Stimulated activated CD4-positive, alpha-beta T cell treated with anti-CD3 and anti-CD28 coated beads, Interleukin-15, amount 100 ng/mL, for 24 hours (primary cell): ENCODE data around the gene LITAF.

Source experiments
- DNase-seq: peaks from one replicate; pipeline ENCODE4 v3.0.0-alpha.2; 2020

LITAF gene

DNA sequence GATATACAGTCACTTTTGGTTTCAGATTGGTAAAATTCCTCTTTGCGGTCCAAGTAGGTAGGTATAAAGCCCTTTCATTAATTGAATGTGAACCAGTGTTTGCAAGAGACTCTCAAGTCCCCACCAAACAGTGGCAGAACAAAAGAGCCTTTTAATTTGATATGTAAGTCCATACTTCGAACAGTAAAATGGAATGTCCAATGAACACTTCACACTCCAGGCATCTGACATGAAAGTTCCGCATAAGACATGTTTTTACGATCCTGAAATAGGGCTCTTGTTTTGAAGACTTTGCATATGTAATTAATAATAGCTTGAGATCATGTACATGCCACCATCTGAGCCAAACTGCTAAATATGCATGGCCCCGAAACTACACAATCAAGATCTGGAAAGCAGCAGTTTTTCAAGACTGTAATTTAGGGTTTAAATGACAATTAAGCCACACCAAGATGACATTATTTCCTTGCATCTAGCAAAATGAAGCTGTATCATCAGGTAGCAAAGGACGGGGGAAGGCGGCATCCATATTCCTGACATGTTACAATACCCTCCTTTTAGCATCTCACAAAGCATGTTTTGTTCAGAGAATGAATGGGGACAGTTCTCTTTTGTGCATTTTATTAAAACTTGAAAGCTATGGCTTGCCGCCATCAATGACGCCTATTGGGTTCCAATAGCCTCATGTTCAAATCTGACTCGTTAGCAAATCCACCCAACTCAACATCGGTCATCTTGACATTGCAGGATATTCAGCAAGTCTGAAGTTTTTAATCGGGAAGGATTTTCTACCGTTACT is 39.4 kb downstream of the LITAF start:
- no peak for DNase-seq

- no peak for DNase-seq
Measured at GRCh38 chr16:11546608-11547061, 40.1 kb downstream of the LITAF start.

DNA sequence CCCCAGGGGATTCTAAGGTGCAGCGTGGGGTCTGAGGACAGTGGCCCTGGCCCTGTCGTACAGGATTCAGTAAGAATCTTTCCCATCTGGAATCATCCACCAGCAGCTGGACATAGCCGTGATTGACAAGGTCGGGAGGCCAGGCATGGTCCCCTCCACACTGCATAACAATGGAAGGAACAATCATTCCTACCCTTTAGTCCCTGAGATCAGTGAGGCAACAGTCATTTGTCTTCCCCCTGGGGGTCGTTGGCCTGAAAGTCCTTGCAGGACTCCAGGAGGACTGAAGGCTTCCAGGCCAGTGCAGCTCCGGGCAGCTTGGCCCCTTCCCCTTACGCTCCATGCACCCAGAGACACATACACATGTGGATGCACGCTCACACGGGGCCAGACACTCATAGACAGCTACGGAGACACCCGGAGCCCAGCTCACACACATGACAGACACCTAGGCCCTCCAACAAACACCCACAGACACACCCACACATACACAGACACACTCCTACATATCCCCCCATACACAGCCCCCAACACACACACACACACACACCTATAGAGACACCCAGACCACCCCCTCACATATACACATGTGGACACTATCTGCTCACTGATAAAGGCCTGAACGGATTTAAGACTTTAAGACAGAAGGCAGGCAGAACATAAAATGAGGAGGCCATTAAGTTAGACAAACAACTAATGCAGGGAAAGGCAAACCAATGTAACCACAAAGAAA is 42.9 kb downstream of the LITAF start:
- DNase-seq, result no peak

DNA sequence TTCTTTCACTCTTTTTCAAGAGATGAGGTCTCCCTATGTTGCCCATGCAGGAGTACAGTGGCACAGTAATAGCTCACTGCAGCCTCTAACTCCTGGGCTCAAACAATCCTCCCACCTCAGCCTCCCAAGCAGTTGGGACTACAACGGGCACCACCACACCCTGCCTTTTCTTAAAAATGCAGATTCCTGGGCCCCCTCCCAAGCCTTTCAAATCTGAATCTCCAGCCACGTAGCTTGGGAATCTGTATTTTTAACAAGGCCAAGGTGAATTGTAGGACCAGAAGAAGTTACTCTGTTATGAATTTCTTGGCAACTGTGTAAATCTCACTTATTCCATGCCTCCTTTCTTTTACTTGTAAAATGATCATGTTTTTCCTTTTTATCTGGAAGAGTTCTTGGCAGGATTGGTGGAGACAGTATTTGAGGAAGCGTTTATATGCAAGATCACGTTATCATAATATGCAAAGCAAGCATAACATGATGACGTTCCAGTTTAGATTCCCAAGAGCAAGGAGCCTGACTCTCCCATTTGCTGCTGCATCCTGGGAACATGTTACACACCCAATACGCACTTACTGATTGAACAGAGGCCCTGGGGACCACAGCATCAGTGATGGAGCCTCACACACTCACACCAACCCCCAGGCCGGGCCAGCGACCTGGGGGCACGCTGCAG is 44.5 kb downstream of the LITAF start:
- no peak for DNase-seq

GRCh38 chr16:11539641-11540050 is 47.1 kb downstream of the LITAF start:
- no peak for DNase-seq

DNA sequence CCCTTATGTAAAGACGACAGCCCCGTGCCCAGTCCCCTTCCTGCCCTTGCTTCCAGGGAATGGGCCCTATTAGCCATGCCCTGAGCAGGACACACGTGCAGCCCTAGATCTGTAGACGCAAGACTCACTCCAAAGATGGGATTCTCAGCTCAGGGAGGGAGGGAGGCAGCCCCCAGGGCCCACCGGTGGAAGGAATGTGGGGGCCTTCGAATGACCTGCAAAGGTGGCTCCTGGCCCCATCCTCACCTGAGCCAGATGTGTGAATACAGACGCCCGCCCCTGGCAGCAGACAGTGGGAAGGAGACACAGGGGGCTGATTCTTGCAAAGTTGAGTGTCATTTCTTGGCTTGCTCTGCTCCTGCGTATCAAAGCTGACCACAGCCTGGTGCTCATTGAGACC is 47.8 kb downstream of the LITAF start:
- DNase-seq, result no peak

- no peak for DNase-seq
Measured at GRCh38 chr16:11536104-11536866, 50.4 kb downstream of the LITAF start.

DNA sequence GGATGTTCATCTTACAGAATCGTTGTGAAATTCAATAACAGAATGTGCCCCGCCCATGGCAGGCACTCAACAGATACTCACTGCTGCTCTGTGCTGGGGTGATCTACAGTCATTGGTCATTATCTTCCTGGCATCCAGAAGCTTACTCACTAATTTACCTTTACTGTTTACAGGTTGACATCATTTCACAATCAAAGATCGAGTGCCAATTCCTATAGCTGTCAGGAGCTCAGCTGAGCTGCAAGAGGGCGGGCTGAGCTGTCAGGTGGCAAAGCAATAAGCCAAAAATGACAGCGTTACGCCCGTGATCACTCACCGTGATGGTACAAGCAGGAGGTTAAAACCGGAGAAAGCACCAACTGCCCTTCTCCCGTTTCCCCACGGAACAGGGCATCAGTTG is 51.2 kb downstream of the LITAF start:
- DNase-seq, result no peak

DNA sequence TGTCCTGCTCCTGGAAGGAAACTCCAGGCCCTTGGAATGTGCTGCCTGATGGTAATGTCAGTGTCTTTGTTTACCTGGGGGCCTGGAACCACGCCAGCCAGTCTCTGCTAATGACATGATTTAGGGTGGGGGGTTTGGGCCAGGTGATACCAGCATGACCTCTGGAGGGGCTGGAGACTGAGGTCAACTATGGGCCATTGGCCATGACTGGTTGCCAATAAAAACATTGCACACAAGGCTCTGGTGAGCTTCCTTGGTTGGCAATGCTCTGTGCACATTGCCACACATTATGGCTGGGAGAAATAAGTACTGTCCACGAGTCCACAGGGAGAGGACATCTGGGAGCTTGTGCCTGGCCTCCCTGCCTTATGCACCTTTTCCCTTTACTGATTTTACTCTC is 52.5 kb downstream of the LITAF start:
- no peak for DNase-seq

DNA sequence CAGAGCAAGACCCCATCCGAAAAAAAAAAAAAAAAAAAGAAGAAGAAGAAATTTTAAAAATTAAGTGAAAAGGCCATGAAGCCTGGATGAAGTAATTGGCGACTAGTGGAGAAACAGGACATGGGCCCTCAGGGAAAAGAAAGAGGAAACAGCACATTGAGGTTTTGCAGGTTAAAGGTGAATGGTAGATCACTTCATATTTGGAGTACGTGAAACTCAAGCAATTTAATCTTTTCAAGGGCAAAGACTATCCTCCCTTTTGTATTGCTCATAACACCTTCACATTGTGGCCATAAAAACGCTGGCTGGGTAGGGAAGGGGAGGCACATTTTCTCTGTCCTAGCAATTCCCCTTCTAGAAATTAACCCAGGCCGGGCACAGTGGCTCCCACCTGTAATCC is 53.1 kb downstream of the LITAF start:
- DNase-seq, result no peak

GRCh38 chr16:11530171-11530940 is 56.4 kb downstream of the LITAF start:
- DNase-seq, result no peak

- no peak for DNase-seq
Measured at GRCh38 chr16:11529285-11529684, 57.4 kb downstream of the LITAF start.

DNA sequence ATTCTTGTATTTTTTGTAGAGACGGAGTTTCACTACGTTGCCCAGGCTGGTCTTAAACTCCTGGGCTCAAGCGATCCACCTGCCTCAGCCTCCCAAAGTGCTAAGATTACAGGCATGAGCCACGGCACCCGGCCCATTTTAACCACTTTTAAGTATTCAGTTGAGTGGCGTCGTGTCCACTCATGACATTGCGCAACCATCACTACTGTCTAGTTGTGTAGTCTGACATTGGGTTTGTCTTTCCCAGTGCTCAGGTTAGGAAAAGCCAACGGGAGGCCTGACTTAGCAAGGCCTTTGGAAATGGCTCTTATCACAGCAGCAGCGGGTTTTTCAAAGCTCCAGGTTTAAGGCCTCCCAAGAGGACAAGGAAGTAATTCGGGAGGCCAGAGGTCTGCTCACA is 58.7 kb downstream of the LITAF start:
- DNase-seq, result no peak

GRCh38 chr16:11526655-11527350 is 59.9 kb downstream of the LITAF start:
- no peak for DNase-seq

- DNase-seq, result no peak
Measured at GRCh38 chr16:11524098-11524760, 62.5 kb downstream of the LITAF start.

DNA sequence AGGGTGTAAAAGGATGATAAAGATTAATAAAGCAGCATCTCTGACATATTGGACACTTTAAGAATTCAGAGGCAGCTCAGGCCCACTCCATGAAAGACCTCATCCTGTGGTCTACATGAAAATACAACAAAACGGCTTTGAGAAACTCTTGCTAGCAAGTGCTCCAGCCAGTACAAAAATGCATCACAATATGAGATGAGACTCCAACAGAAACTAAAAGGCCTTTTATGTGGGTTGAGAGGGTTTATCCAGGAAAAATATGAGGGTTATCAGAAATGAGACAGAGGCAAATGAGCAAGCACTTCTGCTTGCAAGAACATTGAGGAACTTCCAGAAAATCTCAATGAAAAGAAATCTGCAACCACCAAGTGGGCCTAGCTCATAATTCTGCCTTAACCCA is 65.7 kb downstream of the LITAF start:
- no peak for DNase-seq

GRCh38 chr16:11520442-11520841 is 66.3 kb downstream of the LITAF start:
- DNase-seq, result no peak

DNA sequence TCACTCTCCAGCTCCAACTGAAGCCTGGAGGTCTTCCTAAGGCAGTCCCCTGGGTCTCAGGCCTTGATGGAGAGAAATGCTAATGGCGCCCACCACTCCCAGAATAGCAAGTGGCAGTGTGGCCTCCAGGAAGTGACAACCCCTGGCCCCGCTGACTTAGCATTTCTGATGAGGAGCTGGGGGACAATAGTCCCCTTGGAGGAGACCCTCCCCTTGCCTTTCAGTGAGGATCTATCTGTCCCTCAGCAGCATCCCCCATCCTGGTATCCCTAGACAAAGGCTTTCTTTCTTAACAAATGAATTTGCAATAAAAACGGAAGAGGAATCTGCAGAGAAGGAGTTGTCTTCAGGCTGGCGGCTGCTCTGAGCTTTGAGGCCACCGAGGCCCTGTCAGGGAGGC is 68.8 kb downstream of the LITAF start:
- no peak for DNase-seq

DNA sequence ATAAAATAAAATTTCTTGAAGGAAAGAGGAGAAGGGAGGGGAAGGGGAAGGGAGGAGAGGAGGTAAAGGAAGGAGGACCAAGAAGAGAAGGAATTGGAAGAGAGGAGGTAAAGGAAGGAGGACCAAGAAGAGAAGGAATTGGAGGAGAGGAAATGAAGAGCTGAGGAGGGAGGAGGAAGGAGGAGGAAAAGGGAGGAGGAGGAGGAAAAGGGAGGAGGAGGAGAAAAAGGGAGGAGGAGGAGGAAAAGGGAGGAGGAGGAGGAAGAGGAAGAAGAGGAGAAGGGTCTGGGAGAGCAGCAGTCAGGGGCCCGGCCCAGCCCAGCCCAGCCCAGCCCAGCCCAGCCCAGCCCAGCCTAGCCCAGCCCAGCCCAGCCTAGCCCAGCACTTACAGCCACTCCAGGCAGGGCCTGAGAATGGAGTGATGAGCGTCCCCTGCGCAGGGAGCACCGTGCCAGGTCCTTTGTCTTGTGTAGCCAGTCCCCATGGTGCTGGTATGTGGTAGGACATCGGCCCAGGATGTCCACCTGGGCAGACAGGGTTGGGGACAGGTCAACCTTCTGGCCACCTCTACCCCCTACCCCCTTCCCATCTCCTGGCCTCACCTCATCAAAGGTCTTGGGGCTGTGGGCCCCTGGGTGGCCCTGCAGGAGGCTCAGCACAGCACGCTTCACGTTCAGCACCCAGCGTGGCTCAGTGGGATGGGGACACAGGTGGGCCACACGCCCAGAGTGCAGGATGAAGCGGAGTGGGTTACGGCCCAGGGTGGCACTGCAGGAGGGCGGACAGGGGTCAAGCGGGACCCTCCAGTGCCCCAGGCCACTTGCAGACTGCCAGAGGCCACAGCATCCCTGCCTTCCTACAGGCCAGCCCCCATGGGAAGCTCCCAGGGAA is 70.9 kb downstream of the LITAF start:
- no peak for DNase-seq

DNA sequence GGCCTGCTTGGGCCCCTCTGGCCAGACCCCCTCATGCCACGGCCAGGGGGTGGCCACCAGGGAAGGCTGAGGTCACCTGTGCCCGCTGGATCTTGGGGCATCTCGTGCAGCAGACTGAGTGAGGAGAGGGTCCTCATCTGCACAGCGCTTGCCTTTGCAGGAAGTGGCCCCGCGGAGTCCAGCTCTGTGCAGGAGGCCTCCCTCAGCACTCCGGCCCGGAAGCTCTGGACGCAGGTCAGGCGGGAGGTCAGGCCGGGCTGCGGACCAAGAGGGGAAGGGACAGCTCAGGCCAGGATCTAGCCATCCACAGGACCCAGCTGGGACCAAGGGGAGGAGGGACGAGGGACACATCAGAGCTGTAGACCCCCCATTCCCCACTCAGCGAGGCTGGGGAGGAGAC is 72.4 kb downstream of the LITAF start:
- no peak for DNase-seq
